RPMI8226 (cell line): Measurements from ENCODE around the gene TKFC.
"Not testable (repeated sequence)": the region's sequence is repeated elsewhere in the genome, so short reads cannot be mapped to it uniquely, and the experiment has no call there.

Experiments
- DNase-seq: peaks from one replicate; pipeline ENCODE4 v3.0.0-alpha.2; 2015

Gene TKFC

GRCh38 chr11:61369372-61370348 lies 36.6 kb downstream of the TKFC start:
- DNase-seq = no peak

- no peak for DNase-seq
Observed at GRCh38 chr11:61370349-61371005, 37.4 kb downstream of the TKFC start.

GRCh38 chr11:61372659-61373420 lies 39.8 kb downstream of the TKFC start:
- no peak for DNase-seq

GRCh38 chr11:61375761-61376108 lies 42.7 kb downstream of the TKFC start:
- DNase-seq = no peak

- no peak for DNase-seq
Observed at GRCh38 chr11:61377461-61378160, 44.6 kb downstream of the TKFC start.

GRCh38 chr11:61378713-61379313 lies 45.8 kb downstream of the TKFC start:
- DNase-seq = no peak

GRCh38 chr11:61380884-61381283 lies 47.9 kb downstream of the TKFC start:
- DNase-seq = no peak

- DNase-seq = not testable (repeated sequence)
Observed at GRCh38 chr11:61383859-61384258, 50.8 kb downstream of the TKFC start.

- DNase-seq = peak; percentile 31
Observed at GRCh38 chr11:61384271-61385242, 51.5 kb downstream of the TKFC start.

GRCh38 chr11:61390161-61390560 lies 57.1 kb downstream of the TKFC start:
- DNase-seq = no peak

- DNase-seq = peak; percentile 43
Observed at GRCh38 chr11:61392981-61393595, 60.1 kb downstream of the TKFC start.
